Common myeloid progenitor, CD34-positive (primary cell): Measurements from ENCODE around the gene SUFU.
A peak's percentile ranks its signal among the peaks of the same experiment; 100 is the strongest.

Source experiments
- CTCF ChIA-PET: fragments of 350-600 bp; sonication (Branson Sonifier 250); formaldehyde crosslinking; loops from one replicate; lab custom pipeline; 2021; ENCODE audit warnings: antibody characterized with exemption; lab: Charles Lee
- POLR2A ChIA-PET: fragments of 350-600 bp; sonication (Branson Sonifier 250); formaldehyde crosslinking; loops from one replicate; lab custom pipeline; 2021; ENCODE audit warnings: antibody characterized with exemption; lab: Charles Lee
- DNase-seq, 3 donors: peaks; one replicate each; pipeline versions ENCODE4 v3.0.0 to v3.0.0-alpha.2; 2013
- H3K27ac ChIP-seq, 2 experiments: 1 replicate in 1 of 2; 2 replicates in 1 of 2; pipeline ENCODE4 v1.7.0; 2013; ENCODE audit warnings: inconsistent platforms in 2 of 2, low read length in 2 of 2, mild to moderate bottlenecking in 2 of 2, low read depth in 1 of 2, moderate library complexity in 1 of 2; ENCODE audit not compliant: severe bottlenecking in 2 of 2, insufficient read depth in 1 of 2, poor library complexity in 1 of 2
- H3K27me3 ChIP-seq, 5 experiments: replicated peaks in 2 of 5; 1 replicate in 3 of 5; 2 replicates in 2 of 5; pipeline versions ENCODE4 v1.6.1 to v1.7.0; 2013; ENCODE audit warnings: low read length in 4 of 5, mild to moderate bottlenecking in 2 of 5, moderate library complexity in 2 of 5, inconsistent platforms in 1 of 5; ENCODE audit not compliant: insufficient read depth in 5 of 5, control insufficient read depth in 4 of 5
- H3K36me3 ChIP-seq, 4 experiments: 1 replicate in 2 of 4; 2 replicates in 2 of 4; pipeline versions ENCODE4 v1.6.1 to v1.7.0; 2013; ENCODE audit warnings: low read length in 3 of 4, control low read depth in 1 of 4, mild to moderate bottlenecking in 1 of 4; ENCODE audit not compliant: control insufficient read depth in 4 of 4, insufficient read depth in 4 of 4
- H3K4me1 ChIP-seq, 4 experiments: 1 replicate in 3 of 4; 2 replicates in 1 of 4; pipeline versions ENCODE4 v1.6.1 to v1.7.1; 2013; ENCODE audit warnings: low read length in 3 of 4, mild to moderate bottlenecking in 3 of 4, control low read depth in 1 of 4, inconsistent platforms in 1 of 4, moderate library complexity in 1 of 4; ENCODE audit not compliant: control insufficient read depth in 4 of 4, insufficient read depth in 4 of 4; ENCODE audit errors: control extremely low read depth in 1 of 4
- H3K4me3 ChIP-seq, 7 experiments: 1 replicate in 4 of 7; 2 replicates in 3 of 7; pipeline versions ENCODE4 v1.5.1 to v1.7.0; 2013; ENCODE audit warnings: mild to moderate bottlenecking in 7 of 7, low read length in 6 of 7, moderate library complexity in 6 of 7, inconsistent platforms in 2 of 7, low read depth in 2 of 7, control low read depth in 1 of 7; ENCODE audit not compliant: insufficient read depth in 4 of 7, control insufficient read depth in 1 of 7; ENCODE audit errors: extremely low read depth in 1 of 7
- H3K9me3 ChIP-seq, 5 experiments: 1 replicate in 4 of 5; 2 replicates in 1 of 5; pipeline versions ENCODE4 v1.6.1 to v1.7.1; 2013; ENCODE audit warnings: low read length in 4 of 5, mild to moderate bottlenecking in 2 of 5, inconsistent platforms in 1 of 5, low read depth in 1 of 5, moderate library complexity in 1 of 5; ENCODE audit not compliant: control insufficient read depth in 4 of 5, insufficient read depth in 2 of 5; ENCODE audit errors: control extremely low read depth in 1 of 5
- WGBS: methylation state at CpG from one replicate; pipeline ENCODE4 v1.1.5; 2013; ENCODE audit not compliant: insufficient coverage; 5-methylcytosine and 5-hydroxymethylcytosine counted together

SUFU gene

DNA sequence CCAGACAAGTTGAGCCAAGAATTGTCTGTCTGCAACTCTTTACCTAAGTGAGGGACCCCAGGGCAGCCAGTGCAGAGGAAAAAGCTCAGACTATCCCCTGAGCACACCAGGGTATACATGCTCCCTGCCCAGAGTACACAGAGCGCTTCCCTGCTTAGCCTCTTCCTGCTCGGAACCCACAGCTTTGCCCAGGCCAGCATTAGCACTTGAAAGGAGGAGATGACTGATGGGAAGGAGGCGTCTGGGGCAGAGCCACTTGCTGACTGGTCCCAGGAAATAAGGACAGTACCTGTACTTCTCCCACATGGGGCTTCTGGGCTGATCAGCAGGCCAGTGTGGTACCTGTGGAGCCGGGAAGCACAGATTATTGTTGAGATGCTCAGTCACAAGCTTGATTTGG is 92.1 kb downstream of the SUFU start:
- CTCF ChIA-PET: interaction anchor here (0.6 to 13.4 kb wide), 22 partner anchors 9 to 93 kb away, joined by 3 to 154 read pairs (median 4); partner anchors contain the start of genes ACTR1A, SUFU and TRIM8
- no peak for DNase-seq
- peaks cover 6 to 66% (median 61%) of the 10 kb centered on the region in 4 experiments for H3K4me1 ChIP-seq
- POLR2A ChIA-PET: interaction anchor here (1.6 kb wide), 1 partner anchor 49 kb away, joined by 5 read pairs; the partner anchor contains the start of gene TRIM8
- no peak overlapping the region for H3K4me3 ChIP-seq
- H3K36me3 ChIP-seq: peaks cover 0 to 18% (median 13%) of the 10 kb centered on the region in 4 experiments
- H3K27me3 ChIP-seq: no peaks in the 10 kb centered on the region
- no peaks in the 10 kb centered on the region for H3K9me3 ChIP-seq
- 81% methylated on average over 4 of the region's 4 CpGs for WGBS
- H3K27ac ChIP-seq: peak overlapping the region in 1 of 2 experiments; percentile 20

DNA sequence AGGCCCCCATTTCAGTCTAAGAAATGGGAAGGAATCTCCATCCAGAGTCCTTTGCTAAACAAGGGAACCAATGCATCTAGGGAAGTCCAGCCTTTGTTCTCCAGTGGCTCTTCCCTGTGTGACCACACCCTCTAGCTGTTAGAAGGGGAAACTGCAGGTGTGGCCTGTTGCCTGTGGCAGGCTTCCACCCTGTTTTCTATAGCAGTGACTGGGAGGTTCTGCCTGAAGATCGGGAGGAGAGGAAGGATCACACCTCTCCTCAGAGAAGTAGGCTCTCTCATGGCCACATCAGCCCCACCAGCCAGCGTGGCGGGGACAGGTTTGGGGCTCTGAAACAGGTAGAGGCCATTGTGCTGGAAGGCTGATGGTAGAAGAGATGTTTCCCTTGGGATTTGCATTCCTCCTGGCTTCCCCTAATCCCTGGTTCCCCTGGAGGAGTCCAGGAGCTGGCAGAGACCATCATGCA is 92.8 kb downstream of the SUFU start:
- Histone ChIP-seq H3K27ac (peak overlapping the region; percentile 14 to 91), H3K9me3 (no peaks in the 10 kb centered on the region), H3K36me3 (peaks cover 0 to 18% (median 13%) of the 10 kb centered on the region in 4 experiments), H3K27me3 (no peaks in the 10 kb centered on the region), H3K4me3 (no peak overlapping the region), H3K4me1 (peaks cover 8 to 72% (median 68%) of the 10 kb centered on the region in 4 experiments)
- ChIA-PET POLR2A (interaction anchor here (1.3 kb wide), 1 partner anchor 48 kb away, joined by 3 read pairs; the partner anchor contains the start of gene TRIM8), CTCF (interaction anchor here (0.6 to 13.4 kb wide), 20 partner anchors 9 to 146 kb away, joined by 3 to 154 read pairs (median 4); partner anchors contain the start of genes C10orf95 and TRIM8)
- peak; percentile 54 to 57 (median 55) for DNase-seq
- 70% methylated on average over 2 of the region's 3 CpGs for WGBS

DNA sequence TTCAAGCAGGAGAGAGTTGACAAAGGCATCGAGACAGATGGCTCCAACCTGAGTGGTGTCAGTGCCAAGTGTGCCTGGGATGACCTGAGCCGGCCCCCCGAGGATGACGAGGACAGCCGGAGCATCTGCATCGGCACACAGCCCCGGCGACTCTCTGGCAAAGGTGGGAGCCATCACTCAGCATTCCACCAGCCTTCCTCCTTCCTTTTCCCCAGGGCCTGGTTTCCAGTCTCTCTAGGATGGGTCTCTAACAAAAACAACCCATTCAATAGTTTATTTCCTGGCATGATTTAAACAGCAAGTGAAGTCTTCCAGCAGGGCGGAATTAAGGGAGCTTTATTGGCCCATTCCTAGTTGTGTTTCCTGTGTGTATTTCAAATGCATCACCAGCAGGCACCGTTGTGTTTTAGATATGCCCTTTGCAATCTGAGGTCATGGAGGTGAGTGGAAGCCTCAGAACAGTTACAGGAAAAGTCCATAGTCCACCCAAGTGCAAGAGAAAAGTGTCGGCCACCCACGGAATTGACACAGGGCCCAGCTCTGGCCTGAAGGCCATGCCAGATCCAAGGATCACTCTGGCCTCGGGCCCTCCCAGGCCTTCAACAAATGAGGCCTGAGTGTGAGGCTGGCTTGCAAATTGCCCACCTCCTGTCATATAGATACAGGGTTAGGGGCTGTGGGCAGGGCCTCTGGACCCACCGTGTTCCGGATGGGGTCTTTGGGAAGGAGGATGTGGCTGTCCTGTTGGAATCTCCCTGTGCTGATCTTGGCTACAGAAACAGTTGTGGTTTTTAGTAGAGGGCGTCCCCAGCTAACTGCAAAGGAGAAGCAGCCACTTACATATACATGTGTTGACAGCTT is 93.6 kb downstream of the SUFU start:
- 47% methylated on average over 8 of the region's 16 CpGs for WGBS
- ChIA-PET POLR2A (interaction anchor here (0.6 to 2.1 kb wide), 3 partner anchors 22 to 47 kb away, joined by 3 to 12 read pairs (median 3); partner anchors contain the start of gene TRIM8), CTCF (interaction anchor here (0.6 to 13.4 kb wide), 16 partner anchors 10 to 147 kb away, joined by 3 to 154 read pairs (median 6); partner anchors contain the start of genes C10orf95, SUFU and TRIM8)
- peaks cover 8 to 80% (median 74%) of the 10 kb centered on the region in 4 experiments for H3K4me1 ChIP-seq
- no peaks in the 10 kb centered on the region for H3K9me3 ChIP-seq
- peaks cover 0 to 21% (median 12%) of the 10 kb centered on the region in 4 experiments for H3K36me3 ChIP-seq
- peak overlapping the region in 1 of 7 experiments; percentile 30 for H3K4me3 ChIP-seq
- peak overlapping the region; percentile 14 to 91 for H3K27ac ChIP-seq
- DNase-seq: peak in 2 of 3 donors; percentile 61 to 67
- H3K27me3 ChIP-seq: no peaks in the 10 kb centered on the region

DNA sequence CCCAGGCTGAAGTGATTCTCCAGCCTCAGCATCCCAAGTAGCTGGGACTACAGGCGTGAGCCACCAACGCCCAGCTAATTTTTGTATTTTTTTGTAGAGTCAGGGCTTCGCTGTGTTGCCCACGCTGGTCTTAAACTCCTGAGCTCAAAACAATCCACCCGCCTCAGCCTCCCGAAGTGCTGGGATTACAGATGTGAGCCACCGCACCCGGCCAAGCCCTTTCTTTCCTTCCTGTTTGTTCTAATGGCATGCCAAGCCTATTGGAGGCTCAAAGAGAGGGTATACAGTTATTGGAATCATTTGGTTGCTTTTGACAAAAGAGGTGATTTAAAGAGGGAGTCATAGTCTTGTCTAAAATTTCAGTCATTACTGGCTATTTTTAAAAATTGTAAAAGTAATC is 94.5 kb downstream of the SUFU start:
- H3K4me3 ChIP-seq: peak overlapping the region in 1 of 7 experiments; percentile 30
- H3K4me1 ChIP-seq: peaks cover 8 to 88% (median 79%) of the 10 kb centered on the region in 4 experiments
- no peak for DNase-seq
- POLR2A ChIA-PET: interaction anchor here (0.6 to 2.1 kb wide), 3 partner anchors 21 to 203 kb away, joined by 3 to 12 read pairs (median 3); no protein-coding TSS in a partner anchor
- H3K27me3 ChIP-seq: no peaks in the 10 kb centered on the region
- no peaks in the 10 kb centered on the region for H3K9me3 ChIP-seq
- peaks cover 0 to 19% (median 12%) of the 10 kb centered on the region in 4 experiments for H3K36me3 ChIP-seq
- peak overlapping the region; percentile 81 to 91 for H3K27ac ChIP-seq
- CTCF ChIA-PET: interaction anchor here (0.6 to 13.4 kb wide), 11 partner anchors 11 to 147 kb away, joined by 3 to 154 read pairs (median 6); partner anchors contain the start of genes C10orf95, SUFU and TRIM8
- WGBS: 51% methylated on average over 6 of the region's 8 CpGs

DNA sequence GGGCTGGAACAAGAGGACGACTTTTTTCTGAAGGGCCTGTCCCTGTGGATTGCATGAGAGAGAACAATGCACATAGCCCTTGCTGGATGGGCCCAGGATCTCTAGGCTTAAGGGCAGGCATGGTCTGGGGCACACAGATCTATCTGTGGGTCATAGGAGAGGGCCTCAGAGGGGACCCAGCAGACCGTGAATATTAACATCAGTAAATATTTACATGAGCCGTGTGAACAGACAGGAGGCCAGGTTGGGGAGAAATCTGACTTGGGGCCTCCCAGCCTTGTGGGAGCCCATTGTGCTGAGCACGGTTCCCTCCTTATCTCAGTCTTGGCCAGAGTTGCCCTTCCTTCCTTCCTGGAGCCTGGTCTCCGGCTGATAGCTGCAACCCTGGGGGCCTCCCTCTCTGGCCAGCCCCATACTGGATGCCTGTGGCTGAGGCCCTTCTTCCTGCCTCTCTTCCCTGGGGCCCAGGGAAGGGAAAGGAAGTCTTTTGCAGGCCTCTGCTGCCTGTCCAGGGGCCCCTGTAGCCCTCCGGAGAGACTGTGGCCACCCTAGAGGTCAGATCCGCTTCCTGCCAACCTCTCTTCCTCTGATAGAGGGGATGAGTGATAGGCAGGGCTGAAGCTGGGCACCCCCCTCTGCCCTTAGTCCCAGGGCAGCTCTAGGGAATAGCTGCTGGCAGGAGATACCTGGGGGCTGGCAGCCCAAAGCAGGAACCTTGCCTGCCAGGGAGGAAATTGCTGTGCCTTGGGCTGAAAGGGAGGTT is 96.0 kb downstream of the SUFU start:
- ChIA-PET POLR2A (interaction anchor here (1.0 to 2.7 kb wide), 4 partner anchors 12 to 46 kb away, joined by 3 to 14 read pairs (median 7); no protein-coding TSS in a partner anchor), CTCF (interaction anchor here (0.8 to 13.4 kb wide), 8 partner anchors 12 to 96 kb away, joined by 3 to 154 read pairs (median 4); partner anchors contain the start of gene SUFU)
- WGBS: 6% methylated on average over 4 of the region's 7 CpGs
- H3K36me3 ChIP-seq: peaks cover 0 to 15% (median 4%) of the 10 kb centered on the region in 4 experiments
- no peaks in the 10 kb centered on the region for H3K9me3 ChIP-seq
- H3K4me3 ChIP-seq: peak overlapping the region in 4 of 7 experiments; percentile 32 to 43 (median 38)
- DNase-seq: peak; percentile 85 to 93 (median 87)
- H3K27me3 ChIP-seq: no peaks in the 10 kb centered on the region
- H3K4me1 ChIP-seq: peaks cover 13 to 99% (median 90%) of the 10 kb centered on the region in 4 experiments
- H3K27ac ChIP-seq: peak overlapping the region; percentile 81 to 91

DNA sequence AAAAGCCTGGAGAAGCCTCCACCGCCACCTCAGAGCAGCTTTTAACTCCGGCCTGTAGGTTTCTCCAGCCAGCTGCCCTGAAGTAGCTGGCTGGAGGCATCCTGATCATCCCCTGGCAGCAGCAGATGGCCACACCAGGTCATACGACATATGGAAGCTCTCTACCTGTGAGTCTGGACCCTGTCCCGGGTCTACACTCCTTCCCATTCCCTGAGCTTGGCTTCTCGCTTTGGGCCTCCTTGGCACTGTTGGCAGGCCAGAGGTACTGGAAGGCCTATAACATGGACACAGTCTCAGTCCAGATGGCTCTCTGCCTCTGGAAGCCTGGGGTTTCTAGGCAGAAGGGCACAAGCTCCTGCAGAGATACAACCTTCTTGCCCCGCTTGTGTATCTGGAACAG is 97.0 kb downstream of the SUFU start:
- ChIA-PET CTCF (interaction anchor here (1.0 to 13.4 kb wide), 9 partner anchors 10 to 97 kb away, joined by 3 to 154 read pairs (median 4); partner anchors contain the start of gene SUFU), POLR2A (interaction anchor here (0.7 to 2.7 kb wide), 4 partner anchors 11 to 45 kb away, joined by 3 to 14 read pairs (median 7); no protein-coding TSS in a partner anchor)
- Histone ChIP-seq H3K36me3 (peaks cover 0 to 10% (median 4%) of the 10 kb centered on the region in 4 experiments), H3K4me1 (peaks cover 13 to 100% (median 90%) of the 10 kb centered on the region in 4 experiments), H3K4me3 (peak overlapping the region in 2 of 7 experiments; percentile 38 to 43), H3K9me3 (no peaks in the 10 kb centered on the region), H3K27ac (peak overlapping the region; percentile 81 to 91), H3K27me3 (no peaks in the 10 kb centered on the region)
- DNase-seq: no peak
- 100% methylated on average over 6 of the region's 6 CpGs for WGBS
